Measurements from ENCODE around the gene SH3GL2.

DNA sequence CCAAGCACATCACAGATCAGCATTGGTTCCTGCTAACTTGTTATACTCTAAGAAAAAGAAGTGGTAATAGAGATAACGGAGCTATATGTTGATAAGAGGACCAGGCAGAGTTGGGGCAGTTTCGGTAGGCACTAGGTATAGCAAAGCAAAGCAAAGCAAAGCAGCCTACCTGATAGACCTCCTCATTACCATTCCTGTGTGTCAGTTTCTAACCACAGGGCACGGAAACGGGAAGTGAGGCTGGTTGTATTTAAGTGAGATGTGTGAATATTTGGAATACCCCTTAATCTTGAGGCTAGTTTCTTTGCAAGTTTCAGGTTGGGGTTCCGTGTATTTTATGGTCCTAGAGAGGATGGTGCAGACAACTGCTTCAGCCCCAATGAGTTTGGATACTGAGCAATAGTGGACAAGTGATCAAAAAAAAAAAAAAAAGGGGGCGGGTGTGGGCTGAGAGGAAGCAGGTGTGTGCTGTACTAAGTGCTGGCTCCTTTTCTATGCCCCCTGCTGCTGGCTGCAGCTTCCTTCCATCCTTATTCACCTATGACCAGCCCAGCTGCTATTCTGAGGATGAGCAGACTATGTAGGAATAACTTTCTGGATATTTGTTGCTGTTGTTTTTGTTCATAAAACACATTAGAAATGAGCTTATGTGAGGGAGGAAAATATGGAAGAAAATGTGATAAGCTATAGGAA lies 183.3 kb downstream of the SH3GL2 start:
- TF ChIP-seq TAF7 (tag; IDR thresholded peaks at IDR 0.05), result no peak
- no peak for TF ChIP-seq ZNF217 (CRISPR knock-in tag; IDR thresholded peaks at IDR 0.05)
- no peak for TF ChIP-seq ZNF609 (CRISPR knock-in tag; IDR thresholded peaks at IDR 0.05; ENCODE audit: borderline replicate concordance)
- TF ChIP-seq XRCC3 (IDR thresholded peaks at IDR 0.05), result no peak
- TF ChIP-seq, protein P1, sequence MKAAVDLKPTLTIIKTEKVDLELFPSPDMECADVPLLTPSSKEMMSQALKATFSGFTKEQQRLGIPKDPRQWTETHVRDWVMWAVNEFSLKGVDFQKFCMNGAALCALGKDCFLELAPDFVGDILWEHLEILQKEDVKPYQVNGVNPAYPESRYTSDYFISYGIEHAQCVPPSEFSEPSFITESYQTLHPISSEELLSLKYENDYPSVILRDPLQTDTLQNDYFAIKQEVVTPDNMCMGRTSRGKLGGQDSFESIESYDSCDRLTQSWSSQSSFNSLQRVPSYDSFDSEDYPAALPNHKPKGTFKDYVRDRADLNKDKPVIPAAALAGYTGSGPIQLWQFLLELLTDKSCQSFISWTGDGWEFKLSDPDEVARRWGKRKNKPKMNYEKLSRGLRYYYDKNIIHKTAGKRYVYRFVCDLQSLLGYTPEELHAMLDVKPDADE (conservative IDR thresholded peaks at IDR 0.05; ENCODE audit: control insufficient read depth, low read depth, low read length), result no peak
- TF ChIP-seq E2F1 (CRISPR knock-in tag; IDR thresholded peaks at IDR 0.05), result no peak
- TF ChIP-seq, protein P2, sequence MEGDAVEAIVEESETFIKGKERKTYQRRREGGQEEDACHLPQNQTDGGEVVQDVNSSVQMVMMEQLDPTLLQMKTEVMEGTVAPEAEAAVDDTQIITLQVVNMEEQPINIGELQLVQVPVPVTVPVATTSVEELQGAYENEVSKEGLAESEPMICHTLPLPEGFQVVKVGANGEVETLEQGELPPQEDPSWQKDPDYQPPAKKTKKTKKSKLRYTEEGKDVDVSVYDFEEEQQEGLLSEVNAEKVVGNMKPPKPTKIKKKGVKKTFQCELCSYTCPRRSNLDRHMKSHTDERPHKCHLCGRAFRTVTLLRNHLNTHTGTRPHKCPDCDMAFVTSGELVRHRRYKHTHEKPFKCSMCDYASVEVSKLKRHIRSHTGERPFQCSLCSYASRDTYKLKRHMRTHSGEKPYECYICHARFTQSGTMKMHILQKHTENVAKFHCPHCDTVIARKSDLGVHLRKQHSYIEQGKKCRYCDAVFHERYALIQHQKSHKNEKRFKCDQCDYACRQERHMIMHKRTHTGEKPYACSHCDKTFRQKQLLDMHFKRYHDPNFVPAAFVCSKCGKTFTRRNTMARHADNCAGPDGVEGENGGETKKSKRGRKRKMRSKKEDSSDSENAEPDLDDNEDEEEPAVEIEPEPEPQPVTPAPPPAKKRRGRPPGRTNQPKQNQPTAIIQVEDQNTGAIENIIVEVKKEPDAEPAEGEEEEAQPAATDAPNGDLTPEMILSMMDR (IDR thresholded peaks at IDR 0.05 in 2 of 3, conservative IDR thresholded peaks at IDR 0.05 in 1 of 3; ENCODE audit: insufficient read depth in 2 of 3, low read depth in 1 of 3, low read length in 3 of 3), result no peak
- TF ChIP-seq IRF1 (CRISPR knock-in tag; IDR thresholded peaks at IDR 0.05; ENCODE audit: borderline replicate concordance), result no peak
